B cell (primary cell): ENCODE results near the gene RPUSD3.

ENCODE experiments used
- CTCF ChIP-seq: fragments of 200-600 bp; IDR thresholded peaks from one replicate; pipeline ENCODE4 v1.8.0; 2022; ENCODE audit warnings: antibody characterized with exemption, mild to moderate bottlenecking
- EZH2 ChIP-seq: IDR thresholded peaks from 2 replicates; pipeline ENCODE4 v1.6.1; 2012; ENCODE audit warnings: borderline replicate concordance, low read depth, mild to moderate bottlenecking, moderate library complexity, low read length; ENCODE audit not compliant: insufficient read depth, poor library complexity, severe bottlenecking

- TF ChIP-seq CTCF (no peak), EZH2 (no peak)
Observed at GRCh38 chr3:9831253-9831652, 12.6 kb downstream of the RPUSD3 start.
